DND-41 (cell line): ENCODE results near the gene CPT1C.

Experiments
- CTCF ChIP-seq: IDR thresholded peaks from 2 replicates; pipeline ENCODE4 v1.5.1; 2012; ENCODE audit warnings: borderline replicate concordance, low read length, moderate library complexity, mild to moderate bottlenecking; ENCODE audit not compliant: poor library complexity, severe bottlenecking; ENCODE audit errors: extremely low read depth
- EZH2 ChIP-seq: IDR thresholded peaks from 3 replicates; pipeline ENCODE4 v1.6.1; 2012; ENCODE audit warnings: borderline replicate concordance, low read depth, mild to moderate bottlenecking, moderate library complexity, low read length, inconsistent platforms; ENCODE audit not compliant: severe bottlenecking

DNA sequence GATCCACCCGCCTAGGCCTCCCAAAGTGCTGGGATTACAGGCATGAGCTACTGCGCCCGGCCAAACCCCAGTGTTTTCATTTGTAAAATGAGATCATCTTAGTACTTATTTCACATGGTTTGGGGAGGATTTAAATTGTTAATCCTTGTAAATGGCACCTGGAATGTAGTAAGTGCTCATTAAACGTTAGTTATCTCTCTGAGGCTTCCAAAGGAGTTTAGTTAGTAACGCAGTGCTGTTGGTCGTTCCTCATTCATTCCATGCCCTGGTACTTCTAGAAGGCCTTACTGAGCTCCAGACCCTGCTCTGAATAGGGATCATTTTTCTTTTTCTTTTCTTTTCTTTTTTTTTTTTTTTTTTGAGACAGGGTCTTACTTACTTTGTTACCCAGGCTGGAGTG lies 5.2 kb downstream of the CPT1C start:
- TF ChIP-seq CTCF (no peak), EZH2 (no peak)
